DMS 273 (cell line): Measurements from ENCODE around the gene FGD5.

ENCODE experiments used
- DNase-seq: peaks from one replicate; lab custom pipeline; 2025; ENCODE audit not compliant: unreplicated experiment; lab: John Stamatoyannopoulos, UW

FGD5 gene

GRCh38 chr3:14823910-14824629, 5.3 kb downstream of the FGD5 start:
- no peak for DNase-seq

DNA sequence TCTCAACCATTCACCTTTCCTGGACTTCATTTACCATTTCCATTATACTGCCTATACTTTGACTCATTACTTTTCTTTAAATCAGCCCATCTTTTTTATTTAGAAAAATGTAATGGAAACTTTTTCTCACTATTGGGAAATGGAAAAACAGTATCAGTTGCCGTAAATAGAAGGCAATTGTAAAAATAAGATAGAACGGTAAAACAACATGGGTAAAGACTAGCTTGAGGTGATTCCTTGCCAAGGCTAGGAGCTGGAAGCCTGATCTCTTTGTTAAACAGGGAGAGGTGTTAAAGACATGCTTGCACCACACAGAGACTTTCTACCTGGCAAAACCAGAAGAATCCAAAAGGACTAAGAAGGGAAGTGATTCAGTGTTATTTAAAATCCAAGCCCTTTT, 5.9 kb downstream of the FGD5 start:
- no peak for DNase-seq

DNA sequence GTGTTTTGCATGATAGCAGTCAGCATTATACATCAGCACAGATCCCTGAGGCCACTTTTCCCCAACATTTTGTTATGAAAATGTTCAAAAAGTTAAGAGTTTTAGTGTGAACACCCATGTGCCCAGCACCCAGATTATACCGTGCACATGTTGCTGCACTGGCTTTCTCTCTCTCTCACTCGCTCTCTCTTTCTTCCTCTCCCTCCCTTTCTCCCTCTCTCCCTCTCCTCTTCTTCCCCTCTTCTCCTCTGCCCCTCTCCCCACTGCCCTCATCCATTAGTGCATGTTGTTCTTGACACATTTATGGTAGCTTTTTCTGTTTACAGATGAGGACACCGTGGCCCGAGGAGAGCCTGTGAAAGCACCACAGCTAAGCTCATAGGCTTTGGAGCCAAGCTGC, 7.3 kb downstream of the FGD5 start:
- no peak for DNase-seq

- no peak for DNase-seq
Observed at GRCh38 chr3:14827776-14828175, 9.0 kb downstream of the FGD5 start.

- no peak for DNase-seq
Observed at GRCh38 chr3:14829811-14830210, 11.0 kb downstream of the FGD5 start.

GRCh38 chr3:14831916-14832450, 13.2 kb downstream of the FGD5 start:
- no peak for DNase-seq

GRCh38 chr3:14832975-14833722, 14.4 kb downstream of the FGD5 start:
- DNase-seq: no peak

- DNase-seq: no peak
Observed at GRCh38 chr3:14834121-14834520, 15.4 kb downstream of the FGD5 start.

DNA sequence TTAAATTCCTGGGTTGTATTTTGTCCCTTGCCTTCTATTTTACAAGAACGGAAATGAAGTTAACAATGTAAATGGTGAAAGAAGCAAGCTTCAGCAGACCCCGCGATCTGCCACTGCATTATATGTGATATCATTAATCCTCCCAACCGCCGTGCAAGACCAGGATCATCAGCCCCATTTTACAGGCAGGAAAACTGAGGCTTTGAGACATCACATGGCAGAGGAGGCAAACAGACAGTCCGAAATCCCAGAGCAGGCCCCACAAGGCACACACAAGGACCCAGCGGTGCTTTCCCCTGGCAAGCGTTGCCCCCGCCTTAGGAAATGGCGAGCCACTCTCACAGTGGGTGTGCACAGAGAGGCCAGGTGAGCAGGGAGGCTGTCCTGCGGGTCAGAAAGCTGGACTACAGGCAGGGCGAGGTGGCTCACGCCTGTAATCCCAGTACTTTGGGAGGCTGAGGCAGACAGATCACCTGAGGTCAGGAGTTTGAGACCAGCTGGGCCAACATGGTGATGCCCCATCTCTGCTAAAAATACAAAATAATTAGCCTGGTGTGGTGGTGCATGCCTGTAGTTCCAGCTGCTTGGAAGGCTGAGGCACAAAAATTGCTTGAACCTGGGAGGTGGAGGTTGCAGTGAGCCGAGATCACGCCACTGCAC, 16.2 kb downstream of the FGD5 start:
- DNase-seq: no peak

GRCh38 chr3:14836049-14836468, 17.3 kb downstream of the FGD5 start:
- DNase-seq: no peak

- no peak for DNase-seq
Observed at GRCh38 chr3:14837186-14837877, 18.6 kb downstream of the FGD5 start.

GRCh38 chr3:14837878-14838258, 19.1 kb downstream of the FGD5 start:
- no peak for DNase-seq

DNA sequence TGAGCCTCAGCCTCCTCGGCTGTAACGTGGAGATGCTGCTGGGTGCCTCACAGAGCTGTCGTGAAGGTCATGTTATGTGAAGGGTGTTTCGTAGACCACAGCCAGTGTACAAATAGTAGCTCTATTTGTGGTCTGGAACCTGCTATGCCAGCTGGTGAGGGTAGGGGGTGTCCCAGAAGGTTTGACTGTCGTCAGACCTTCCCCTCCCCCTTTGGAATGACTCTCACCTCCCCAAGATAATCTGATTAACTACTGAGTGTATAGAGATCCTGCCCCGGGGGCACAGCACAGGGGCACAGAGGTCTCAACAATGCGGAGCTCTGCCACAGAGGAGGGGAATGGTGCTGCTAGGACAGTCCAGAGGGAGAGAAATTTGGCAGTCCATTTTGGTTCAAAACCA, 20.5 kb downstream of the FGD5 start:
- no peak for DNase-seq

DNA sequence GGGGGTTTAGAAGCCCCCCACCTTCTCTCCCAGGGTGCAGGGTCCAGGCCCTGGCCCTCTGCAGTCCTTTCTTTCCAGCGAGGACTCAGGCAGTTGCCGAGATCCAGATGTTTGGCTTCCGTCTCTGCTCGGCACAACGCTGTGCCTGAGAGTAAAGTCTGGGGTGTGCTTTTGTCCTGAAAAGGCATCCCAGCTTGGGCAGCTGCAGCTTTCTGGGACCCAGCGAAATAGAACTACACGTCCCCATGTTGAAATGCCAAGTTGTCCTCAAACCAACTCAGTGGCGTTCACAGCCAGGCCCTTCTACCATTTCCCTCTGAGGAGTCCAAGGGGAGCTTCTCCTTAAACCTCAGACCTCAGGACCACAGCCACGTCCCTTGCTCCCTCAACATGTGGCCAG, 23.1 kb downstream of the FGD5 start:
- DNase-seq: no peak

DNA sequence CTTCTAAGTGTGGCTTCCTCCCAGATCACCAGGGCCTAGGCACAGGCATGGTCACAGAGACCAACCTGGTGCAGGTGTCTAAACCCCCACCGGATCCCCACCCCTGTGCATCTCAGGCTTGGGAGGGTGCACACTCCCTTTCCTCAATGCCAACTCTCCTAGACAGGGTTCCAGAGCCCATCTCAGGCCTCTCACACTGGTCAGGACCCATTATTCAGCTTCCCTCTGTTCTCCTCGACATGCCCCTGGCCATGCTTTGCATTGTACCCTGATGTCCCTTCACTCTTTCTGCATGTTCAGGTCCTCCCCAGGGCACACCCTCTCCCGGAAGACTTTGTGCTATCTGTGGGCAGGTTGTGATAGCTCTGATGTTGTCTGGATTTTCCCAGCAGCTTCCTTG, 23.5 kb downstream of the FGD5 start:
- DNase-seq: no peak

DNA sequence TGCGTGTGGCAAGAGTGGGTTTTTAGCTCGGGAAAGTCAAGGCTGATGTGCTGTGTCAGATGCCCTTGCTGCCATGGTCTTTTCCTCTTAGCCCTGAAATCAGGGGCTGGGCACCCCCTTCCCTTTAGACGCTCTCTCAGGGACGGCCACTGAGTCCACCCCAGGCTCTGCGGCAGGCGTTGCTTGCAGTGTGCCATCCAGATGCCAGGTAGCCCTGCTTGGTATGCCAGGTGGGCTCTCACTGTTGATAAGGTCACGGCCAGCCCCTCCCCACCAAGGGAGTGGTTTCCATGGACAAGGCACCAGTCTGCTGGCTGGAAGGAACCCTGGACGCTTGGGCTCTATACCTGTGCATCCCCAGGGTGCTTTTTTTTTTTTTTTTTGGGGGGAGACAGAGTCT, 24.6 kb downstream of the FGD5 start:
- DNase-seq: no peak

- DNase-seq: no peak
Observed at GRCh38 chr3:14844386-14845170, 25.8 kb downstream of the FGD5 start.

GRCh38 chr3:14845180-14845579, 26.4 kb downstream of the FGD5 start:
- no peak for DNase-seq

DNA sequence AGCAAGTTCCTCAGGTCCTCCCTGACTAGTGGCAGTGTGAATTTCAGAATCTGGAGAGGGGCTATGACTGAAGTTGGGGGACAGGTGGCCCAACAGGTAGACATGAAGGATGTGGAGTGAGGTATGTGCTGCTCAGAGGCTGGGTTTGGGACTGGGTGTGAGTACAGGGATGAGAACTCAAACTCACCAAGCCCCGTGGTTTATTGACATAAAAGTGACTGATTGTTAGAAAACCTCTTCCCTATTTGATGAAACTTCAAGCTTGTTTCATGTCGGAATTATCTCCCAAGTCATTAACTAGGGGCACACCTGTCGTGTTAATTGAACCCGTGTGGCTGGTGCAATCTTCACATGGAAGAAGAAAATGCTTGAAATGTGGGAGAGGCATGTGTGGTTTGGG, 27.1 kb downstream of the FGD5 start:
- DNase-seq: no peak

DNA sequence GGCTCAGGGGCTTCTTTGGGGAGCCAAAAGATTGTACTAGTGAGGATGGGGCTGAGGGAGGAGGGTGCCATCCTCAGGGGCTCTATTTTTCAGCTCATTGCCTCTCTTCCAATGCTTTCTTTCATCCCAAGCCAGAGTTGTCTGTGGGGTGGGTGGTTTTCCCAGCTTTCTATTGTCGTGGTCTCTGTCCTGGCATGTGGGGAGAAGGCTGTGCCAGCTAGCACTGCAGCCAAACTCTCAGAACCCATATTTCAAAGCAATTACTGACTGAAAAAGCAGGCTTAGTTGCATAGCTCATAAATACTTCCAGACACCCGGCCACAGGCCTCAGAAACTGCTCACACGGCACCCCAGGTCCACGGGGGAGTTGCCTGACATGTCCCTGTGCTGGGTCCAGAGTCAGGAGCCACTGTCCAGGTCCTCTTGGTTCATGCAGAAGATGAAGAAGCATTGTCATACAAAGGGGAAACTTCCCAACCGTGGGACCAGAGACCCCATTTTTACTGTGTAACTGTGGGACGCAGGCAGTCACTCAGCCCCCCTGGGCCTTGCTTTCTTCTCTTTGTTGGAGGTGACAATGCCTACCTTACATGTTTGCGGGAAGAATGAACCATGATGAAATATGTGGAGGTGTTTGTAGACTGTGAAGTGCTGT, 27.6 kb downstream of the FGD5 start:
- DNase-seq: no peak
